Glutamatergic neuron (in vitro differentiated cells): ENCODE results near the gene ORM2. TPM values are rescaled to one million over a fixed set of nuclear protein-coding genes. Genes with fewer than 3 reads are reported as not detected.

Experiments used
- DNase-seq: peaks from one replicate; pipeline ENCODE4 v3.0.0; 2022
- H3K27ac Mint-ChIP-seq: one replicate; pipeline ENCODE4 v1.8.0; 2020; ENCODE audit warnings: mild to moderate bottlenecking, mixed read lengths, inconsistent platforms; ENCODE audit not compliant: unreplicated experiment
- H3K27me3 Mint-ChIP-seq: one replicate; pipeline ENCODE4 v1.8.0; 2020; ENCODE audit warnings: mild to moderate bottlenecking, moderate library complexity, mixed read lengths, inconsistent platforms; ENCODE audit not compliant: unreplicated experiment
- H3K36me3 Mint-ChIP-seq: one replicate; pipeline ENCODE4 v1.8.0; 2020; ENCODE audit warnings: mild to moderate bottlenecking, mixed read lengths, inconsistent platforms; ENCODE audit not compliant: unreplicated experiment
- H3K4me1 Mint-ChIP-seq: one replicate; pipeline ENCODE4 v1.8.0; 2020; ENCODE audit warnings: mild to moderate bottlenecking, low read depth, mixed read lengths, inconsistent platforms; ENCODE audit not compliant: unreplicated experiment
- H3K4me3 Mint-ChIP-seq: one replicate; pipeline ENCODE4 v1.8.0; 2020; ENCODE audit warnings: mild to moderate bottlenecking, mixed read lengths, inconsistent platforms; ENCODE audit not compliant: unreplicated experiment
- H3K9me3 Mint-ChIP-seq: one replicate; pipeline ENCODE4 v1.8.0; 2020; ENCODE audit warnings: mild to moderate bottlenecking, moderate library complexity, mixed read lengths, inconsistent platforms; ENCODE audit not compliant: unreplicated experiment
- CTCF ChIP-seq: fragments of 200-600 bp; sonication (generic); IDR thresholded peaks from one replicate; pipeline ENCODE4 v1.5.0; 2021; ENCODE audit not compliant: partially characterized antibody, unreplicated experiment
- total RNA-seq: library from RNA; stranded (reverse); fragmentation: NEBNext Ultra II Directional; extraction: Animal tissue kit (Norgen Biotek cat#: 25700); gene quantifications from one replicate; pipeline ENCODE4 v1.2.1, GENCODE V29; 2021; ENCODE audit not compliant: unreplicated experiment

The ORM2 gene
- total RNA-seq, 1 donor from 2014 or later = not detected

- Mint-ChIP-seq H3K4me1 (no peaks in the 10 kb centered on the region), H3K9me3 (peaks cover 5% of the 10 kb centered on the region), H3K27me3 (peaks cover 7% of the 10 kb centered on the region), H3K4me3 (no peak overlapping the region), H3K27ac (no peak overlapping the region), H3K36me3 (no peaks in the 10 kb centered on the region)
- TF ChIP-seq CTCF = no peak
- no peak for DNase-seq
Measured at GRCh38 chr9:114362394-114362793, 32.7 kb downstream of the ORM2 start.

GRCh38 chr9:114363424-114363823 is 33.8 kb downstream of the ORM2 start:
- TF ChIP-seq CTCF = no peak
- H3K27me3 Mint-ChIP-seq = peaks cover 7% of the 10 kb centered on the region
- no peak overlapping the region for H3K27ac Mint-ChIP-seq
- no peaks in the 10 kb centered on the region for H3K36me3 Mint-ChIP-seq
- no peaks in the 10 kb centered on the region for H3K4me1 Mint-ChIP-seq
- no peak overlapping the region for H3K4me3 Mint-ChIP-seq
- peaks cover 5% of the 10 kb centered on the region for H3K9me3 Mint-ChIP-seq
- DNase-seq = no peak

- no peak for DNase-seq
- peaks cover 7% of the 10 kb centered on the region for H3K27me3 Mint-ChIP-seq
- H3K27ac Mint-ChIP-seq = no peak overlapping the region
- no peak for TF ChIP-seq CTCF
- H3K4me1 Mint-ChIP-seq = peaks cover 1% of the 10 kb centered on the region
- H3K4me3 Mint-ChIP-seq = no peak overlapping the region
- peaks cover 5% of the 10 kb centered on the region for H3K9me3 Mint-ChIP-seq
- no peaks in the 10 kb centered on the region for H3K36me3 Mint-ChIP-seq
Measured at GRCh38 chr9:114364134-114365041, 34.7 kb downstream of the ORM2 start.

GRCh38 chr9:114365194-114365593 is 35.5 kb downstream of the ORM2 start:
- no peak overlapping the region for H3K4me3 Mint-ChIP-seq
- peaks cover 9% of the 10 kb centered on the region for H3K4me1 Mint-ChIP-seq
- no peaks in the 10 kb centered on the region for H3K36me3 Mint-ChIP-seq
- no peak for DNase-seq
- TF ChIP-seq CTCF = no peak
- peaks cover 7% of the 10 kb centered on the region for H3K27me3 Mint-ChIP-seq
- no peak overlapping the region for H3K27ac Mint-ChIP-seq
- H3K9me3 Mint-ChIP-seq = peaks cover 8% of the 10 kb centered on the region
